HepG2 (cell line): Measurements from ENCODE around the gene PLEKHB1. TPM values are rescaled to one million over a fixed set of nuclear protein-coding genes. Genes with fewer than 3 reads are reported as not detected.

Experiments
- CEBPB ChIP-seq: IDR thresholded peaks from 2 replicates; pipeline ENCODE4 v1.6.1; 2011; ENCODE audit warnings: low read depth, low read length, improper control_type of control experiment, borderline replicate concordance
- FOXA1 ChIP-seq, 2 experiments: fragments of 450-650 bp in 1 of 2; sonication (generic) in 1 of 2; formaldehyde crosslinking in 1 of 2; IDR thresholded peaks; 2 replicates each; pipeline versions ENCODE4 v1.4.0 to v1.6.1; 2016 to 2020; ENCODE audit warnings: missing genetic modification reagents in 1 of 2
- FOXA3 ChIP-seq: IDR thresholded peaks from 2 replicates; pipeline ENCODE4 v1.6.1; 2016; ENCODE audit warnings: missing genetic modification reagents, missing compliant biosample characterization
- GATAD2A ChIP-seq: IDR thresholded peaks from 2 replicates; pipeline ENCODE4 v1.6.1; 2016
- HNRNPL ChIP-seq: fragments of 200-400 bp; formaldehyde crosslinking; IDR thresholded peaks from 2 replicates; pipeline ENCODE4 v1.6.1; 2017; ENCODE audit warnings: mild to moderate bottlenecking, low read depth, low read length
- KMT2A ChIP-seq: sonication (generic); formaldehyde crosslinking; IDR thresholded peaks from 2 replicates; pipeline ENCODE4 v1.4.0; 2020; ENCODE audit warnings: missing genetic modification reagents
- NFATC3 ChIP-seq: sonication (generic); formaldehyde crosslinking; IDR thresholded peaks from 2 replicates; pipeline ENCODE4 v1.5.1; 2020; ENCODE audit warnings: mild to moderate bottlenecking, missing genetic modification reagents
- NR2F6 ChIP-seq, 2 experiments: IDR thresholded peaks; 2 replicates each; pipeline ENCODE4 v1.6.1; 2016; ENCODE audit warnings: antibody characterized with exemption in 1 of 2, mild to moderate bottlenecking in 1 of 2
- PHF8 ChIP-seq: sonication (generic); formaldehyde crosslinking; IDR thresholded peaks from 2 replicates; pipeline ENCODE4 v1.5.0; 2020; ENCODE audit warnings: missing genetic modification reagents
- RBFOX2 ChIP-seq: fragments of 200-400 bp; formaldehyde crosslinking; IDR thresholded peaks from 2 replicates; pipeline ENCODE4 v1.6.1; 2017; ENCODE audit warnings: low read depth, mild to moderate bottlenecking, low read length
- RXRA ChIP-seq: sonication (generic); formaldehyde crosslinking; IDR thresholded peaks from 2 replicates; pipeline ENCODE4 v1.5.1; 2020; ENCODE audit warnings: missing genetic modification reagents
- SAP130 ChIP-seq: IDR thresholded peaks from 2 replicates; pipeline ENCODE4 v1.6.1; 2016; ENCODE audit warnings: low read depth
- SOX5 ChIP-seq: IDR thresholded peaks from 2 replicates; pipeline ENCODE4 v1.6.1; 2016; ENCODE audit warnings: borderline replicate concordance
- ZBTB3 ChIP-seq: sonication (generic); formaldehyde crosslinking; IDR thresholded peaks from 2 replicates; pipeline ENCODE4 v1.4.0; 2020; ENCODE audit warnings: low read depth, mild to moderate bottlenecking, moderate library complexity, missing genetic modification reagents, borderline replicate concordance
- ZFX ChIP-seq: sonication (generic); formaldehyde crosslinking; IDR thresholded peaks from 2 replicates; pipeline ENCODE4 v1.4.0; 2020; ENCODE audit warnings: mild to moderate bottlenecking, low read depth, missing genetic modification reagents, moderate library complexity
- ZNF331 ChIP-seq: sonication (generic); formaldehyde crosslinking; IDR thresholded peaks from 2 replicates; pipeline ENCODE4 v1.4.0; 2020; ENCODE audit warnings: missing genetic modification reagents
- polyA plus RNA-seq, 8 experiments: library from polyadenylated mRNA; depleted of rRNA in 3 of 8; stranded (reverse) in 7 of 8; unstranded in 1 of 8; fragments of >200 nt; fragmentation: Illumina TruSeq in 4 of 8; extraction: Trizol in 4 of 8; gene quantifications; 2 replicates each; pipeline versions ENCODE4 v1.2.1 to v1.2.3, GENCODE V29; 2011 to 2016; ENCODE audit warnings: low read depth in 4 of 8, missing spikeins in 1 of 8, mixed read lengths in 1 of 8; ENCODE audit not compliant: insufficient read depth in 1 of 8
- total RNA-seq, 5 experiments: library from RNA; depleted of rRNA; stranded (reverse); fragments of >200 nt; fragmentation: Illumina TruSeq; extraction: Trizol; gene quantifications; 2 replicates each; pipeline ENCODE4 v1.2.3, GENCODE V29; 2016; ENCODE audit warnings: low read depth in 1 of 5
- TF ChIP-seq, protein P1 (sequence below): sonication (generic); formaldehyde crosslinking; IDR thresholded peaks from 2 replicates; pipeline ENCODE4 v1.5.0; 2020; ENCODE audit warnings: mild to moderate bottlenecking, missing genetic modification reagents, borderline replicate concordance
- TF ChIP-seq, protein P2 (sequence below), 2 experiments: sonication (generic) in 1 of 2; formaldehyde crosslinking in 1 of 2; IDR thresholded peaks; 2 replicates each; pipeline versions ENCODE4 v1.4.0 to v1.6.1; 2018 to 2020; ENCODE audit warnings: missing genetic modification reagents in 2 of 2, borderline replicate concordance in 1 of 2, low read depth in 1 of 2, mild to moderate bottlenecking in 1 of 2, missing biosample characterization in 1 of 2
- TF ChIP-seq, protein P3 (sequence below): sonication (generic); formaldehyde crosslinking; IDR thresholded peaks from 2 replicates; pipeline ENCODE4 v1.4.0; 2020; ENCODE audit warnings: mild to moderate bottlenecking, missing genetic modification reagents, borderline replicate concordance

Gene PLEKHB1
- total and polyA plus RNA-seq, 2 of the 13 experiments (the other 11 are each of a cell fraction or from before 2014, with no cell fraction given), result 68.0 to 99.3 TPM

DNA sequence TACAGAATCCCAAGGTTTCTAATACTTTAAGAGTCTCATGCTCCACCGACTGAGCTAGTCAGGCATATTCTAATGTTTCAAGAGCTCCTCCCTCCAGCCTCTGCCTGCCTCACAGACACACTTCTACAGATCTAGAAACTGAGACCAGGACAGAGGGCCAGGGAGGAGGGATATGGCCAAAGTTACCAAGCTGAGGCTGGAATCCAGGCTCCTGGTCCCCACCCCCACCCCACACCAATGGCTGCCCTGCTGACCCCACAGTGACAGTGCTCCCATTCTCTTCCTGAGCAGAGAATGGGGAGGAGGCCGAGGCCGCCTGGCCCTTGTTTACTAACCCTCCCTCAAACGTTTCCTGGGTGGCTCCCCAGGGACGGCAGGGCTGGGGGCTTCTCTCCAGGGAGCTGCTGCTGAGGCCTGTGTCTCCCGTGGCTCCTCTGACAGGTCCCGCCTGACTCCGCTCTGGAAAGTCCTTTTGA is 2.2 kb downstream of the PLEKHB1 start (continued):
- TF ChIP-seq HNRNPL, result 0 out of 2 replicates have a peak, but pooled peaks have one; percentile 27
- TF ChIP-seq FOXA3 (CRISPR knock-in tag), result peak; percentile 86
- TF ChIP-seq NR2F6 (IDR thresholded peaks at IDR 0.05), result peak; percentile 88
- TF ChIP-seq NR2F6 (CRISPR knock-in tag; IDR thresholded peaks at IDR 0.05), result peak; percentile 84
- peak; percentile 63 for TF ChIP-seq SAP130 (CRISPR knock-in tag)
- peak; percentile 66 for TF ChIP-seq RBFOX2
- TF ChIP-seq KMT2A (CRISPR knock-in tag), result no peak; the same call in 1 of the 2 replicates
- TF ChIP-seq, protein P1, sequence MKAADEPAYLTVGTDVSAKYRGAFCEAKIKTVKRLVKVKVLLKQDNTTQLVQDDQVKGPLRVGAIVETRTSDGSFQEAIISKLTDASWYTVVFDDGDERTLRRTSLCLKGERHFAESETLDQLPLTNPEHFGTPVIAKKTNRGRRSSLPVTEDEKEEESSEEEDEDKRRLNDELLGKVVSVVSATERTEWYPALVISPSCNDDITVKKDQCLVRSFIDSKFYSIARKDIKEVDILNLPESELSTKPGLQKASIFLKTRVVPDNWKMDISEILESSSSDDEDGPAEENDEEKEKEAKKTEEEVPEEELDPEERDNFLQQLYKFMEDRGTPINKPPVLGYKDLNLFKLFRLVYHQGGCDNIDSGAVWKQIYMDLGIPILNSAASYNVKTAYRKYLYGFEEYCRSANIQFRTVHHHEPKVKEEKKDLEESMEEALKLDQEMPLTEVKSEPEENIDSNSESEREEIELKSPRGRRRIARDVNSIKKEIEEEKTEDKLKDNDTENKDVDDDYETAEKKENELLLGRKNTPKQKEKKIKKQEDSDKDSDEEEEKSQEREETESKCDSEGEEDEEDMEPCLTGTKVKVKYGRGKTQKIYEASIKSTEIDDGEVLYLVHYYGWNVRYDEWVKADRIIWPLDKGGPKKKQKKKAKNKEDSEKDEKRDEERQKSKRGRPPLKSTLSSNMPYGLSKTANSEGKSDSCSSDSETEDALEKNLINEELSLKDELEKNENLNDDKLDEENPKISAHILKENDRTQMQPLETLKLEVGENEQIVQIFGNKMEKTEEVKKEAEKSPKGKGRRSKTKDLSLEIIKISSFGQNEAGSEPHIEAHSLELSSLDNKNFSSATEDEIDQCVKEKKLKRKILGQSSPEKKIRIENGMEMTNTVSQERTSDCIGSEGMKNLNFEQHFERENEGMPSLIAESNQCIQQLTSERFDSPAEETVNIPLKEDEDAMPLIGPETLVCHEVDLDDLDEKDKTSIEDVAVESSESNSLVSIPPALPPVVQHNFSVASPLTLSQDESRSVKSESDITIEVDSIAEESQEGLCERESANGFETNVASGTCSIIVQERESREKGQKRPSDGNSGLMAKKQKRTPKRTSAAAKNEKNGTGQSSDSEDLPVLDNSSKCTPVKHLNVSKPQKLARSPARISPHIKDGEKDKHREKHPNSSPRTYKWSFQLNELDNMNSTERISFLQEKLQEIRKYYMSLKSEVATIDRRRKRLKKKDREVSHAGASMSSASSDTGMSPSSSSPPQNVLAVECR (CRISPR knock-in tag), result peak; percentile 43; the same call in 1 of the 2 replicates
- TF ChIP-seq FOXA1 (IDR thresholded peaks at IDR 0.05), result no peak
- TF ChIP-seq FOXA1 (CRISPR knock-in tag; IDR thresholded peaks at IDR 0.05), result peak; percentile 90
- no peak for TF ChIP-seq CEBPB
- TF ChIP-seq ZNF331 (CRISPR knock-in tag), result peak; percentile 27; the same call in 1 of the 2 replicates
- TF ChIP-seq SOX5 (CRISPR knock-in tag), result peak; percentile 67
- no peak for TF ChIP-seq PHF8 (CRISPR knock-in tag)
- TF ChIP-seq ZBTB3 (CRISPR knock-in tag), result 0 out of 2 replicates have a peak, but pooled peaks have one; percentile 67
- TF ChIP-seq ZFX (CRISPR knock-in tag), result peak; percentile 82
- TF ChIP-seq RXRA, result peak; percentile 44; the same call in 1 of the 2 replicates
- TF ChIP-seq, protein P2, sequence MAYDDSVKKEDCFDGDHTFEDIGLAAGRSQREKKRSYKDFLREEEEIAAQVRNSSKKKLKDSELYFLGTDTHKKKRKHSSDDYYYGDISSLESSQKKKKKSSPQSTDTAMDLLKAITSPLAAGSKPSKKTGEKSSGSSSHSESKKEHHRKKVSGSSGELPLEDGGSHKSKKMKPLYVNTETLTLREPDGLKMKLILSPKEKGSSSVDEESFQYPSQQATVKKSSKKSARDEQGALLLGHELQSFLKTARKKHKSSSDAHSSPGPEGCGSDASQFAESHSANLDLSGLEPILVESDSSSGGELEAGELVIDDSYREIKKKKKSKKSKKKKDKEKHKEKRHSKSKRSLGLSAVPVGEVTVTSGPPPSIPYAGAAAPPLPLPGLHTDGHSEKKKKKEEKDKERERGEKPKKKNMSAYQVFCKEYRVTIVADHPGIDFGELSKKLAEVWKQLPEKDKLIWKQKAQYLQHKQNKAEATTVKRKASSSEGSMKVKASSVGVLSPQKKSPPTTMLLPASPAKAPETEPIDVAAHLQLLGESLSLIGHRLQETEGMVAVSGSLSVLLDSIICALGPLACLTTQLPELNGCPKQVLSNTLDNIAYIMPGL (CRISPR knock-in tag; IDR thresholded peaks at IDR 0.05; ENCODE audit: borderline replicate concordance in 1 of 2, low read depth in 1 of 2), result peak in 1 of 2 experiments; percentile 34; a peak in 1 of 4 replicates
- TF ChIP-seq, protein P3, sequence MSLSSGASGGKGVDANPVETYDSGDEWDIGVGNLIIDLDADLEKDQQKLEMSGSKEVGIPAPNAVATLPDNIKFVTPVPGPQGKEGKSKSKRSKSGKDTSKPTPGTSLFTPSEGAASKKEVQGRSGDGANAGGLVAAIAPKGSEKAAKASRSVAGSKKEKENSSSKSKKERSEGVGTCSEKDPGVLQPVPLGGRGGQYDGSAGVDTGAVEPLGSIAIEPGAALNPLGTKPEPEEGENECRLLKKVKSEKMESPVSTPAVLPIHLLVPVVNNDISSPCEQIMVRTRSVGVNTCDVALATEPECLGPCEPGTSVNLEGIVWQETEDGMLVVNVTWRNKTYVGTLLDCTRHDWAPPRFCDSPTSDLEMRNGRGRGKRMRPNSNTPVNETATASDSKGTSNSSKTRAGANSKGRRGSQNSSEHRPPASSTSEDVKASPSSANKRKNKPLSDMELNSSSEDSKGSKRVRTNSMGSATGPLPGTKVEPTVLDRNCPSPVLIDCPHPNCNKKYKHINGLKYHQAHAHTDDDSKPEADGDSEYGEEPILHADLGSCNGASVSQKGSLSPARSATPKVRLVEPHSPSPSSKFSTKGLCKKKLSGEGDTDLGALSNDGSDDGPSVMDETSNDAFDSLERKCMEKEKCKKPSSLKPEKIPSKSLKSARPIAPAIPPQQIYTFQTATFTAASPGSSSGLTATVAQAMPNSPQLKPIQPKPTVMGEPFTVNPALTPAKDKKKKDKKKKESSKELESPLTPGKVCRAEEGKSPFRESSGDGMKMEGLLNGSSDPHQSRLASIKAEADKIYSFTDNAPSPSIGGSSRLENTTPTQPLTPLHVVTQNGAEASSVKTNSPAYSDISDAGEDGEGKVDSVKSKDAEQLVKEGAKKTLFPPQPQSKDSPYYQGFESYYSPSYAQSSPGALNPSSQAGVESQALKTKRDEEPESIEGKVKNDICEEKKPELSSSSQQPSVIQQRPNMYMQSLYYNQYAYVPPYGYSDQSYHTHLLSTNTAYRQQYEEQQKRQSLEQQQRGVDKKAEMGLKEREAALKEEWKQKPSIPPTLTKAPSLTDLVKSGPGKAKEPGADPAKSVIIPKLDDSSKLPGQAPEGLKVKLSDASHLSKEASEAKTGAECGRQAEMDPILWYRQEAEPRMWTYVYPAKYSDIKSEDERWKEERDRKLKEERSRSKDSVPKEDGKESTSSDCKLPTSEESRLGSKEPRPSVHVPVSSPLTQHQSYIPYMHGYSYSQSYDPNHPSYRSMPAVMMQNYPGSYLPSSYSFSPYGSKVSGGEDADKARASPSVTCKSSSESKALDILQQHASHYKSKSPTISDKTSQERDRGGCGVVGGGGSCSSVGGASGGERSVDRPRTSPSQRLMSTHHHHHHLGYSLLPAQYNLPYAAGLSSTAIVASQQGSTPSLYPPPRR (CRISPR knock-in tag), result peak; percentile 75
- no peak for TF ChIP-seq NFATC3 (CRISPR knock-in tag)
- TF ChIP-seq GATAD2A (CRISPR knock-in tag), result peak; percentile 40; the same call in 1 of the 2 replicates
